Gastroesophageal sphincter (tissue), 3 donors: ENCODE measurements around the gene PORCN.

Experiments used
- CTCF ChIP-seq, 4 experiments: fragments of 200-600 bp in 2 of 4; fragments of 450-650 bp in 2 of 4; sonication (generic) in 1 of 4; IDR thresholded peaks; one replicate each; pipeline ENCODE4 v1.5.1; 2017 to 2019; ENCODE audit warnings: antibody characterized with exemption in 4 of 4, mild to moderate bottlenecking in 2 of 4, moderate library complexity in 2 of 4
- POLR2A ChIP-seq, 2 donors: fragments of 450-650 bp; IDR thresholded peaks; one replicate each; pipeline ENCODE4 v1.6.1; 2017; ENCODE audit warnings: antibody characterized with exemption in 2 of 2, mild to moderate bottlenecking in 2 of 2, moderate library complexity in 1 of 2
- POLR2AphosphoS5 ChIP-seq: sonication (generic); formaldehyde crosslinking; IDR thresholded peaks from one replicate; pipeline ENCODE4 v1.6.1; 2017; ENCODE audit warnings: antibody characterized with exemption

GRCh38 chrX:48461830-48462229 is 47.0 kb upstream of the PORCN start:
- TF ChIP-seq POLR2A (IDR thresholded peaks at IDR 0.05) = no peak
- TF ChIP-seq CTCF (IDR thresholded peaks at IDR 0.05) = no peak
- no peak for TF ChIP-seq POLR2AphosphoS5
